ENCODE measurements around the gene TAP1. TPM values are rescaled to one million over a fixed set of nuclear protein-coding genes. Genes with fewer than 3 reads are reported as not detected.
A peak's percentile ranks its signal among the peaks of the same experiment; 100 is the strongest.

The TAP1 gene
- total RNA-seq, 1 donor from 2014 or later, result 63.9 TPM

GRCh38 chr6:32867554-32868256 lies 14.2 kb upstream of the TAP1 start:
- H3K9me3 ChIP-seq, result no peaks in the 10 kb centered on the region
- TF ChIP-seq CTCF (IDR thresholded peaks at IDR 0.05), result no peak
- no peak for DNase-seq
- no peaks in the 10 kb centered on the region for H3K27me3 ChIP-seq (ENCODE audit: low read depth)
- no peak overlapping the region for H3K4me3 ChIP-seq
- intact Hi-C loops (cut with DNase I), result no loop called here
- no peak for ATAC-seq
- no peak overlapping the region for H3K27ac ChIP-seq
- H3K4me1 ChIP-seq, result no peaks in the 10 kb centered on the region
- no peaks in the 10 kb centered on the region for H3K36me3 ChIP-seq

- no peak for TF ChIP-seq CTCF (IDR thresholded peaks at IDR 0.05)
- no peaks in the 10 kb centered on the region for H3K36me3 ChIP-seq
- H3K4me1 ChIP-seq, result no peaks in the 10 kb centered on the region
- H3K4me3 ChIP-seq, result no peak overlapping the region
- no peak overlapping the region for H3K27ac ChIP-seq
- no peaks in the 10 kb centered on the region for H3K27me3 ChIP-seq (ENCODE audit: low read depth)
- no peaks in the 10 kb centered on the region for H3K9me3 ChIP-seq
- ATAC-seq, result peak; percentile 42 to 56
- DNase-seq, result no peak
- intact Hi-C loops (cut with DNase I), result no loop called here
These were observed 13.5 kb upstream of the TAP1 start for GRCh38 chr6:32867022-32867477.

- TF ChIP-seq CTCF (IDR thresholded peaks at IDR 0.05), result no peak
- DNase-seq (no peak), ATAC-seq (no peak)
- Histone ChIP-seq H3K9me3 (no peaks in the 10 kb centered on the region), H3K27ac (no peak overlapping the region), H3K27me3 (ENCODE audit: low read depth) (no peaks in the 10 kb centered on the region), H3K36me3 (peaks cover 2% of the 10 kb centered on the region), H3K4me3 (no peak overlapping the region), H3K4me1 (no peaks in the 10 kb centered on the region)
- intact Hi-C loops (cut with DNase I), result no loop called here
These were observed 12.4 kb upstream of the TAP1 start for GRCh38 chr6:32865724-32866443.

- Histone ChIP-seq H3K27ac (no peak overlapping the region), H3K4me1 (no peaks in the 10 kb centered on the region), H3K9me3 (no peaks in the 10 kb centered on the region), H3K27me3 (ENCODE audit: low read depth) (no peaks in the 10 kb centered on the region), H3K4me3 (no peak overlapping the region), H3K36me3 (peaks cover 33% of the 10 kb centered on the region)
- no peak for TF ChIP-seq CTCF (IDR thresholded peaks at IDR 0.05)
- DNase-seq (no peak), ATAC-seq (no peak)
- intact Hi-C loops (cut with DNase I), result no loop called here
These were observed 9.2 kb upstream of the TAP1 start for GRCh38 chr6:32862725-32863124.

GRCh38 chr6:32860674-32861073 lies 7.2 kb upstream of the TAP1 start:
- intact Hi-C loops (cut with DNase I), result no loop called here
- no peak overlapping the region for H3K4me3 ChIP-seq
- ATAC-seq (no peak), DNase-seq (no peak)
- H3K9me3 ChIP-seq, result no peaks in the 10 kb centered on the region
- no peaks in the 10 kb centered on the region for H3K27me3 ChIP-seq (ENCODE audit: low read depth)
- peaks cover 10% of the 10 kb centered on the region for H3K4me1 ChIP-seq
- peak overlapping the region; percentile 49 for H3K27ac ChIP-seq
- peaks cover 50% of the 10 kb centered on the region for H3K36me3 ChIP-seq
- TF ChIP-seq CTCF (IDR thresholded peaks at IDR 0.05), result no peak

Data from lower lobe of right lung (tissue), 2 donors.